ENCODE results near the gene ABCA3.

Gene ABCA3

DNA sequence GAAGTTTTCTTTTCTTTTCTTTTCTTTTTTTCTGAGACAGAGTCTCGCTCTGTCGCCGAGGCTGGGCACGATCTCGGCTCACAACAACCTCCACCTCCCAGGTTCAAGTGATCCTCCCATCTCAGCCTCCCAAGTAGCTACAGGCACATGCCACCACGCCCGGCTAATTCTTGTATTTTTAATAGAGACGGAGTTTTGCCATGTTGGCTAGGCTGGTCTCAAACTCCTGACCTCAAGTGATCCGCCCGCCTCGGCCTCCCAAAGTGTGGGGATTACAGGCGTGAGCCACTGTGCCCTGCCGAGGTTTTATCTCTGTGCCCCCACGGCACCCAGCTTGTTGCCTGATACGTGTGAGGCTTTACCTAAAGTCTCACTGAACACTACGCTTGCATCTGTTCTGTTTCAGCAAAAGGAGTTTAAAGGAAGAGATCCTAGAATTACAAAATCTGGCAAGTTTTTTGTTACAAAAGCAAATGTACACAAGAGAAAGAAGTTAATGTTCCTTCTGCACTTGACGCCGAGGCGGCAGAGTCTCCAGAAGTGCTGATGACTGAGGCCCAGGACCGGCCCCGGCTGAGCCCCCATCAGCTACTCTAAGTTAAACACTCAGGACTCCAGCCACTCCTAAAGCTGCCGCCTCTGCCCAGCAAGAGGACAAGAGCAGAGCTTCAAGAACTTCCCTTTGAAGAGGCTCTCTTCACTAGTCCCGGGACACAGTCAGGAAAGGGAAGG is 9.2 kb downstream of the ABCA3 start:
- Histone ChIP-seq H3K9me3 (ENCODE audit: control insufficient read depth, insufficient read depth, low read length) (no peaks in the 10 kb centered on the region), H3K4me1 (ENCODE audit: control insufficient read depth, insufficient read depth, low read length) (no peaks in the 10 kb centered on the region), H3K27ac (ENCODE audit: low read depth, low read length) (no peak overlapping the region), H3K36me3 (ENCODE audit: control insufficient read depth, insufficient read depth, low read length) (no peaks in the 10 kb centered on the region), H3K27me3 (ENCODE audit: control insufficient read depth, insufficient read depth, low read length) (peaks cover 3% of the 10 kb centered on the region; the same call in 1 of the 2 replicates), H3K9ac (ENCODE audit: low read depth, low read length) (no peak overlapping the region), H3K4me3 (ENCODE audit: low read depth, low read length) (no peak overlapping the region)

DNA sequence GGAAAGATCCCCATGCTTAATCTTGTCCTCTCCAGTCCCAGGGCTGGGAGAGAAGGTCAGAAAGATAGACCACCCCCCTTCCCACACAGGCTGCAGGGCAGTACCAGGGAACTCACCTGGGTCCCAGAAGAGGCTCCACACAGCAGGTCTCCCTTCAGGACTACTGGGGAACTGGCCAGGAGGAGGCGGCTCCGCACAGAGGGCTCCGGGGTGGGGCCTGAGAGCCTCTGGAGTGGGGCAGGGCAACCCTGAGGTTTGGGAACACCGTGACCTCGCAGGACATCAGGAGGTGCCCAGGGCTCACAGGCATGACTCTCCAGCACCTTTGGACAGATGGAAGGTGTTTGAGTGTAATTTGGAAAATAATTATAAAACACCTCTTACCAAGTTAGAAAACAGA is 11.0 kb downstream of the ABCA3 start:
- Histone ChIP-seq H3K4me3 (ENCODE audit: low read depth, low read length) (no peak overlapping the region), H3K27ac (ENCODE audit: low read depth, low read length) (no peak overlapping the region), H3K27me3 (ENCODE audit: control insufficient read depth, insufficient read depth, low read length) (peaks cover 3% of the 10 kb centered on the region; the same call in 1 of the 2 replicates), H3K4me1 (ENCODE audit: control insufficient read depth, insufficient read depth, low read length) (no peaks in the 10 kb centered on the region), H3K9ac (ENCODE audit: low read depth, low read length) (no peak overlapping the region), H3K9me3 (ENCODE audit: control insufficient read depth, insufficient read depth, low read length) (no peaks in the 10 kb centered on the region), H3K36me3 (ENCODE audit: control insufficient read depth, insufficient read depth, low read length) (no peaks in the 10 kb centered on the region)

DNA sequence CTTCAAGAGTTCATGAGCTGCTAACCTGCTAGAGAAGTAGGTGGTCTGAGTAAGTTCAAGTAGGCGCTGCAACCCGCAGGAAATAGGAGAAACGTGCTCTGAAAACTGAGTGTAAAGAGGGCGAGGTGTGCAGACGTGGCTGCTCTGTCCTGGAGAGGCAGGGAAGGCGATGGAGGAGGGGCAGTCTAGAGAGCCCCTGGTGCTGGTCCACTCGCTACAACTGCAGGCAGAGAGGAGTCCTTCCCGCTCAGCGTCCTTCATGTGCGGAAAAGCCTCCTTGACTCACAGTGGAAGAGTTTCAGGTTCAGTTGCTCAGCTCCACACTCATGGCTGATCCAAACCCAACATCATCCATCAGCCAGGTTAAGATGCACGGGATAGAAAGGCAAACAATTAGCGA is 12.1 kb downstream of the ABCA3 start:
- H3K9ac ChIP-seq (ENCODE audit: low read depth, low read length) = no peak overlapping the region
- H3K27me3 ChIP-seq (ENCODE audit: control insufficient read depth, insufficient read depth, low read length) = peaks cover 3% of the 10 kb centered on the region; the same call in 1 of the 2 replicates
- H3K4me1 ChIP-seq (ENCODE audit: control insufficient read depth, insufficient read depth, low read length) = no peaks in the 10 kb centered on the region
- no peak overlapping the region for H3K27ac ChIP-seq (ENCODE audit: low read depth, low read length)
- no peaks in the 10 kb centered on the region for H3K9me3 ChIP-seq (ENCODE audit: control insufficient read depth, insufficient read depth, low read length)
- H3K4me3 ChIP-seq (ENCODE audit: low read depth, low read length) = no peak overlapping the region
- no peaks in the 10 kb centered on the region for H3K36me3 ChIP-seq (ENCODE audit: control insufficient read depth, insufficient read depth, low read length)

- no peaks in the 10 kb centered on the region for H3K4me1 ChIP-seq (ENCODE audit: control insufficient read depth, insufficient read depth, low read length)
- no peaks in the 10 kb centered on the region for H3K36me3 ChIP-seq (ENCODE audit: control insufficient read depth, insufficient read depth, low read length)
- no peaks in the 10 kb centered on the region for H3K27me3 ChIP-seq (ENCODE audit: control insufficient read depth, insufficient read depth, low read length)
- H3K27ac ChIP-seq (ENCODE audit: low read depth, low read length) = no peak overlapping the region
- no peaks in the 10 kb centered on the region for H3K9me3 ChIP-seq (ENCODE audit: control insufficient read depth, insufficient read depth, low read length)
- H3K9ac ChIP-seq (ENCODE audit: low read depth, low read length) = no peak overlapping the region
- no peak overlapping the region for H3K4me3 ChIP-seq (ENCODE audit: low read depth, low read length)
Observed at GRCh38 chr16:2326191-2326590, 14.3 kb downstream of the ABCA3 start.

- H3K27me3 ChIP-seq (ENCODE audit: control insufficient read depth, insufficient read depth, low read length) = no peaks in the 10 kb centered on the region
- H3K4me1 ChIP-seq (ENCODE audit: control insufficient read depth, insufficient read depth, low read length) = no peaks in the 10 kb centered on the region
- H3K9ac ChIP-seq (ENCODE audit: low read depth, low read length) = no peak overlapping the region
- no peaks in the 10 kb centered on the region for H3K9me3 ChIP-seq (ENCODE audit: control insufficient read depth, insufficient read depth, low read length)
- H3K4me3 ChIP-seq (ENCODE audit: low read depth, low read length) = no peak overlapping the region
- H3K27ac ChIP-seq (ENCODE audit: low read depth, low read length) = no peak overlapping the region
- no peaks in the 10 kb centered on the region for H3K36me3 ChIP-seq (ENCODE audit: control insufficient read depth, insufficient read depth, low read length)
Observed at GRCh38 chr16:2325791-2326190, 14.7 kb downstream of the ABCA3 start.

DNA sequence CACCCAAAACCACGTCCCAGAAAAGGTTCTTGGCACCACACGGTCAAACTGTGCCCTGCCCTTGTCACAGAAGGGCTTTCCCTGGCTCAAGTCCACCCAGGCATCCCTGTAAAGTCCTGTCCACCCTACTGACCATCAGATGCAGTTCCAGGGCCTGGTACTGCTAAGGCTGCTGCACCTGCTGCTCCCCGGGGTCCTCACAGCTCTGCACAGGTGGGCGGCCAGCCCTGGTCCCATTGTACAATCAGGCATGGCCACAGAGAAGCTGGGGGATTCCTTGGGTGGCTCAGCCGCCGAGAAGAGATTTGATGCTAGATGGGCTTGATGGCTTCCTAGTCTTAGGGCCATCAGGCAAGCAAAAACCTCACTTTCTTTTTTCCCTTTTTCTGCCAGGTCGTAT is 15.3 kb downstream of the ABCA3 start:
- H3K27ac ChIP-seq (ENCODE audit: low read depth, low read length) = no peak overlapping the region
- no peaks in the 10 kb centered on the region for H3K36me3 ChIP-seq (ENCODE audit: control insufficient read depth, insufficient read depth, low read length)
- H3K9ac ChIP-seq (ENCODE audit: low read depth, low read length) = no peak overlapping the region
- H3K4me3 ChIP-seq (ENCODE audit: low read depth, low read length) = no peak overlapping the region
- H3K9me3 ChIP-seq (ENCODE audit: control insufficient read depth, insufficient read depth, low read length) = no peaks in the 10 kb centered on the region
- H3K4me1 ChIP-seq (ENCODE audit: control insufficient read depth, insufficient read depth, low read length) = no peaks in the 10 kb centered on the region
- no peaks in the 10 kb centered on the region for H3K27me3 ChIP-seq (ENCODE audit: control insufficient read depth, insufficient read depth, low read length)

DNA sequence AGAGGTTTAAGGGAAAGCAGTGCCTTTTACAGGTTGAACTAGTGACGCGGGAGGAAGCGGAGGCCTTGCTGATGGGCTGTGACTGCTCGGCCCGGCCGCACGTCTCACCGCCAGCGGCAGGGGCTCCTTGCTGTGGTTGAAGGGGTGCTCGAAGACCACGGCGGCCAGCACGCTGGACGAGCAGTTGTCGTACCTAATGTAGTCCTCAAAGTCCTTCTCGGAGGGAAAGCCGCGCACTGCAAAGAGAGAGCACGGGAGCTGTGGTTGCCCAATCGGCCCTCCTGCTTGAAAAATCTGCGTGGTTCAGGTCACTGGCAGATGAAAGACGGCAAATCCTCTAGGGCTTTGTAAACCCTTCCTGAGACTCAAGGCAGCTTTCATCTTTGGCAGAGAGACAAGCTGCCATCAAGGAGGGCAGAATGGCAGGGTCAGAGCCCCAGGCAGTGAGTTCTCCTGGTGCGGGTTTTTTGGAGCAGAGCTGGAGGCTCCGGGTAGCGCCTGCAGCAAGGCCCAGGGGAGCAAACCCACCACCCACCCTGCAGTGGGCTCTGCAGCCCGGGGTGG is 16.1 kb downstream of the ABCA3 start:
- no peaks in the 10 kb centered on the region for H3K9me3 ChIP-seq (ENCODE audit: control insufficient read depth, insufficient read depth, low read length)

DNA sequence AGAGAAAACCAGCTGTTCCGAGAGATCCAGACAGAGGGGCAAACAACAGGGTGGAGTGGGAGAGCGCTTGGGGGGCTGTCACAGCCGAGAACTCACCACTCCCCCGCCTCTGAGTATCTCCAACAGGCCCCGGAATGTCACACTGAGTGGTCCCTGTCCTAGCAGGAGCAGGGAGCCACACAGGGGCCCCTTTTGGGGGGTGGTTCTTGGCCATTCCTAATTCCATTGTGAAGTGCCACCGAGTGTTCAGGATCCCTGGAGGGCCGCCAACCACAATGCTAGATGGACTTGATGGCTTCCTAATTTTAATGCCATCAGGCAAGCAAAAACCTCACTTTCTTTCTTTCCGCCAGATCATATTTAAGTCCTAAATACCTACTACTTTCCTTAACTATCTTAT is 16.8 kb downstream of the ABCA3 start:
- H3K27ac ChIP-seq (ENCODE audit: low read depth, low read length) = no peak overlapping the region
- no peaks in the 10 kb centered on the region for H3K9me3 ChIP-seq (ENCODE audit: control insufficient read depth, insufficient read depth, low read length)
- H3K36me3 ChIP-seq (ENCODE audit: control insufficient read depth, insufficient read depth, low read length) = no peaks in the 10 kb centered on the region
- no peak overlapping the region for H3K4me3 ChIP-seq (ENCODE audit: low read depth, low read length)
- no peaks in the 10 kb centered on the region for H3K4me1 ChIP-seq (ENCODE audit: control insufficient read depth, insufficient read depth, low read length)
- no peaks in the 10 kb centered on the region for H3K27me3 ChIP-seq (ENCODE audit: control insufficient read depth, insufficient read depth, low read length)
- H3K9ac ChIP-seq (ENCODE audit: low read depth, low read length) = no peak overlapping the region

More for the DNA sequence above, 16.1 kb downstream of the ABCA3 start:
- no peak overlapping the region for H3K9ac ChIP-seq (ENCODE audit: low read depth, low read length)
- H3K4me1 ChIP-seq (ENCODE audit: control insufficient read depth, insufficient read depth, low read length) = no peaks in the 10 kb centered on the region
- H3K27me3 ChIP-seq (ENCODE audit: control insufficient read depth, insufficient read depth, low read length) = no peaks in the 10 kb centered on the region
- no peaks in the 10 kb centered on the region for H3K36me3 ChIP-seq (ENCODE audit: control insufficient read depth, insufficient read depth, low read length)
- H3K27ac ChIP-seq (ENCODE audit: low read depth, low read length) = no peak overlapping the region
- no peak overlapping the region for H3K4me3 ChIP-seq (ENCODE audit: low read depth, low read length)

- no peaks in the 10 kb centered on the region for H3K36me3 ChIP-seq (ENCODE audit: control insufficient read depth, insufficient read depth, low read length)
- no peaks in the 10 kb centered on the region for H3K27me3 ChIP-seq (ENCODE audit: control insufficient read depth, insufficient read depth, low read length)
- no peak overlapping the region for H3K4me3 ChIP-seq (ENCODE audit: low read depth, low read length)
- H3K27ac ChIP-seq (ENCODE audit: low read depth, low read length) = no peak overlapping the region
- no peak overlapping the region for H3K9ac ChIP-seq (ENCODE audit: low read depth, low read length)
- H3K4me1 ChIP-seq (ENCODE audit: control insufficient read depth, insufficient read depth, low read length) = no peaks in the 10 kb centered on the region
- H3K9me3 ChIP-seq (ENCODE audit: control insufficient read depth, insufficient read depth, low read length) = no peaks in the 10 kb centered on the region
Observed at GRCh38 chr16:2319606-2320005, 20.9 kb downstream of the ABCA3 start.

GRCh38 chr16:2317231-2318020 is 23.1 kb downstream of the ABCA3 start:
- Histone ChIP-seq H3K27ac (ENCODE audit: low read depth, low read length) (no peak overlapping the region), H3K4me1 (ENCODE audit: control insufficient read depth, insufficient read depth, low read length) (no peaks in the 10 kb centered on the region), H3K4me3 (ENCODE audit: low read depth, low read length) (no peak overlapping the region), H3K9me3 (ENCODE audit: control insufficient read depth, insufficient read depth, low read length) (no peaks in the 10 kb centered on the region), H3K27me3 (ENCODE audit: control insufficient read depth, insufficient read depth, low read length) (no peaks in the 10 kb centered on the region), H3K36me3 (ENCODE audit: control insufficient read depth, insufficient read depth, low read length) (no peaks in the 10 kb centered on the region), H3K9ac (ENCODE audit: low read depth, low read length) (no peak overlapping the region)

Data from HUES48 (cell line).